ENCODE measurements around the gene PRSS2. TPM values are rescaled to one million over a fixed set of nuclear protein-coding genes. Genes with fewer than 3 reads are reported as not detected.
"Not testable (repeated sequence)": the region's sequence is repeated elsewhere in the genome, so short reads cannot be mapped to it uniquely, and the experiment has no call there.

The PRSS2 gene
- total and polyA plus RNA-seq, 2 donors (not counting 1 experiment from before 2014, with no cell fraction given): not detected

DNA sequence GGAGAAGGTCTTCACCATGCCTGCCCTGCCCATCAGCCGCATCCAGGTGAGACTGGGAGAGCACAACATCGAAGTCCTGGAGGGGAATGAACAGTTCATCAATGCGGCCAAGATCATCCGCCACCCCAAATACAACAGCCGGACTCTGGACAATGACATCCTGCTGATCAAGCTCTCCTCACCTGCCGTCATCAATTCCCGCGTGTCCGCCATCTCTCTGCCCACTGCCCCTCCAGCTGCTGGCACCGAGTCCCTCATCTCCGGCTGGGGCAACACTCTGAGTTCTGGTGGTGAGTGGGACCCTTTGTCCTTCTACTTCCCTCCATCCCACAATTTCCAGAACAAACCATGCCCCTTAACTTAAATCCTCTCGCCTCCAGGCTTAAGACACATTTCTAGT lies 2.5 kb downstream of the PRSS2 start:
- no peak overlapping the region for H3K9ac ChIP-seq (ENCODE audit: insufficient read depth, low read length)
- no peaks in the 10 kb centered on the region for H3K36me3 ChIP-seq (ENCODE audit: control insufficient read depth, insufficient read depth, low read length)
- H3K79me2 ChIP-seq (ENCODE audit: control insufficient read depth, insufficient read depth, low read length): no peaks in the 10 kb centered on the region
- H3K9me3 ChIP-seq (ENCODE audit: control insufficient read depth, insufficient read depth, low read depth, low read length): no peaks in the 10 kb centered on the region
- no peak overlapping the region for H3K4me2 ChIP-seq (ENCODE audit: extremely low read depth, insufficient read depth, low read length)
- no peaks in the 10 kb centered on the region for H4K20me1 ChIP-seq (ENCODE audit: control insufficient read depth, extremely low read depth, insufficient read depth, low read length)
- H3K4me1 ChIP-seq (ENCODE audit: control insufficient read depth, extremely low read depth, insufficient read depth, low read length): no peaks in the 10 kb centered on the region
- TF ChIP-seq, protein P1, sequence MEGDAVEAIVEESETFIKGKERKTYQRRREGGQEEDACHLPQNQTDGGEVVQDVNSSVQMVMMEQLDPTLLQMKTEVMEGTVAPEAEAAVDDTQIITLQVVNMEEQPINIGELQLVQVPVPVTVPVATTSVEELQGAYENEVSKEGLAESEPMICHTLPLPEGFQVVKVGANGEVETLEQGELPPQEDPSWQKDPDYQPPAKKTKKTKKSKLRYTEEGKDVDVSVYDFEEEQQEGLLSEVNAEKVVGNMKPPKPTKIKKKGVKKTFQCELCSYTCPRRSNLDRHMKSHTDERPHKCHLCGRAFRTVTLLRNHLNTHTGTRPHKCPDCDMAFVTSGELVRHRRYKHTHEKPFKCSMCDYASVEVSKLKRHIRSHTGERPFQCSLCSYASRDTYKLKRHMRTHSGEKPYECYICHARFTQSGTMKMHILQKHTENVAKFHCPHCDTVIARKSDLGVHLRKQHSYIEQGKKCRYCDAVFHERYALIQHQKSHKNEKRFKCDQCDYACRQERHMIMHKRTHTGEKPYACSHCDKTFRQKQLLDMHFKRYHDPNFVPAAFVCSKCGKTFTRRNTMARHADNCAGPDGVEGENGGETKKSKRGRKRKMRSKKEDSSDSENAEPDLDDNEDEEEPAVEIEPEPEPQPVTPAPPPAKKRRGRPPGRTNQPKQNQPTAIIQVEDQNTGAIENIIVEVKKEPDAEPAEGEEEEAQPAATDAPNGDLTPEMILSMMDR (conservative IDR thresholded peaks at IDR 0.05 in 1 of 2, IDR thresholded peaks at IDR 0.05 in 1 of 2; ENCODE audit: low read depth in 1 of 2, low read length in 2 of 2): no peak
- no peak for TF ChIP-seq EZH2 (IDR thresholded peaks at IDR 0.05; ENCODE audit: low read length, missing control alignments)
- H3K27ac ChIP-seq (ENCODE audit: insufficient read depth, low read length): no peak overlapping the region
- H3K27me3 ChIP-seq (ENCODE audit: control insufficient read depth, insufficient read depth, low read length): no peaks in the 10 kb centered on the region
- no peak overlapping the region for H3K4me3 ChIP-seq (replicated peaks in 1 of 4; ENCODE audit: control extremely low read depth in 1 of 4, insufficient read depth in 1 of 4, low read depth in 3 of 4, low read length in 4 of 4)
- no peak overlapping the region for H2AFZ ChIP-seq (ENCODE audit: low read length)
- DNase-seq (ENCODE audit: low read depth in 2 of 2): no peak

DNA sequence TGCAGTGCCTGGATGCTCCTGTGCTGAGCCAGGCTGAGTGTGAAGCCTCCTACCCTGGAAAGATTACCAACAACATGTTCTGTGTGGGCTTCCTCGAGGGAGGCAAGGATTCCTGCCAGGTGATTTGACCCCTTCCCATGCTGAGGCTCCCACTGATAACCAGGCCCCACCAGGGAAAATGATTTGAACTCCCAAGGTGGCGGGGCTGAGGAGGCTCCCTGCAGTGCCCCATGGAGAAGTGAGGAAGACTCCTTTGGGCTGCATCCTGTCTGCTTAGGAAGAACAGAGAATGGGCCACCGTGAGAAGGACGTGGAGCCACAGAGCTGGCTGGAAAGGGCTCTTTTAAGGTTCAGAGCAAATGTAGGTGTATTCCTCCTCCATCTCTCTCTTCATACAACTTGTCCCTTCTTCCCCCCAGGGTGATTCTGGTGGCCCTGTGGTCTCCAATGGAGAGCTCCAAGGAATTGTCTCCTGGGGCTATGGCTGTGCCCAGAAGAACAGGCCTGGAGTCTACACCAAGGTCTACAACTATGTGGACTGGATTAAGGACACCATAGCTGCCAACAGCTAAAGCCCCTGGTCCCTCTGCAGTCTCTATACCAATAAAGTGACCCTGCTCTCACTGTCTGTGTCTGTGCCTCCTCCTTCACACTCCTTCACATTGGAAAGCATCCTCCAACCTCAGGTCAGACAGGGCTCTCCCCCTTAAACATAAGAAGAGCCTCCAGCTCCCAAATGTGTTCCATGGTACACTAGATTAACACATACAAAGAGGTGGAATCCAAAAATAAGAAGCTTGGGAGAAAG lies 3.4 kb downstream of the PRSS2 start:
- H3K27ac ChIP-seq (ENCODE audit: insufficient read depth, low read length): no peak overlapping the region

DNA sequence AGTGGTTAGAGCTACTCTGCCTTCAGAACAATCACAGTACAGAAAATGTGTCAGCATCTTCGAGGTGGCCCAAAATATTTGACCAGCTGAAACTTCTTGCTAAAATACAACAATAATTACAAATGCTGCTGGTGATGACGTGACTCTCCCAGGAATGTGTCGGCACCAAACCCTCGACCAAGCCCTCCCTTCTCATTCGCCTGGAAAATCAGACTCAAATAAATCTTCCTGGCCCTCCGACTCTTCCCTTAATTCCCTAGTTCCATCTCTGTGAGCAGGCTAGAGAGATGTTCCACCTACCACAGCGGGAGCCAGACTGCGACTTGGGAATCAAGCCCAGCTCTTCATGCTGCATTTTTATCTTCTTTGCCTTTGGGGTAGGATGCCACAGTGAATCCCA lies 4.1 kb downstream of the PRSS2 start:
- H3K36me3 ChIP-seq (ENCODE audit: control insufficient read depth, insufficient read depth, low read length): no peaks in the 10 kb centered on the region
- peak in 1 of 2 donors; percentile 76 for DNase-seq (ENCODE audit: low read depth in 2 of 2)
- no peaks in the 10 kb centered on the region for H3K79me2 ChIP-seq (ENCODE audit: control insufficient read depth, insufficient read depth, low read length)
- H3K4me2 ChIP-seq (ENCODE audit: extremely low read depth, insufficient read depth, low read length): no peak overlapping the region
- no peak overlapping the region for H3K27ac ChIP-seq (ENCODE audit: insufficient read depth, low read length)
- no peaks in the 10 kb centered on the region for H3K27me3 ChIP-seq (ENCODE audit: control insufficient read depth, insufficient read depth, low read length)
- H3K9me3 ChIP-seq (ENCODE audit: control insufficient read depth, insufficient read depth, low read depth, low read length): no peaks in the 10 kb centered on the region
- no peak overlapping the region for H3K4me3 ChIP-seq (replicated peaks in 1 of 4; ENCODE audit: control extremely low read depth in 1 of 4, insufficient read depth in 1 of 4, low read depth in 3 of 4, low read length in 4 of 4)
- no peak overlapping the region for H2AFZ ChIP-seq (ENCODE audit: low read length)
- H3K4me1 ChIP-seq (ENCODE audit: control insufficient read depth, extremely low read depth, insufficient read depth, low read length): no peaks in the 10 kb centered on the region
- no peaks in the 10 kb centered on the region for H4K20me1 ChIP-seq (ENCODE audit: control insufficient read depth, extremely low read depth, insufficient read depth, low read length)
- H3K9ac ChIP-seq (ENCODE audit: insufficient read depth, low read length): no peak overlapping the region
- TF ChIP-seq, protein P1 (conservative IDR thresholded peaks at IDR 0.05 in 1 of 2, IDR thresholded peaks at IDR 0.05 in 1 of 2; ENCODE audit: low read depth in 1 of 2, low read length in 2 of 2): no peak
- TF ChIP-seq EZH2 (IDR thresholded peaks at IDR 0.05; ENCODE audit: low read length, missing control alignments): no peak

More for the DNA sequence above, 3.4 kb downstream of the PRSS2 start:
- Histone ChIP-seq H3K4me1 (ENCODE audit: control insufficient read depth, extremely low read depth, insufficient read depth, low read length) (no peaks in the 10 kb centered on the region), H2AFZ (ENCODE audit: low read length) (no peak overlapping the region), H3K4me2 (ENCODE audit: extremely low read depth, insufficient read depth, low read length) (no peak overlapping the region), H3K9ac (ENCODE audit: insufficient read depth, low read length) (no peak overlapping the region), H4K20me1 (ENCODE audit: control insufficient read depth, extremely low read depth, insufficient read depth, low read length) (no peaks in the 10 kb centered on the region), H3K27me3 (ENCODE audit: control insufficient read depth, insufficient read depth, low read length) (no peaks in the 10 kb centered on the region), H3K79me2 (ENCODE audit: control insufficient read depth, insufficient read depth, low read length) (no peaks in the 10 kb centered on the region), H3K36me3 (ENCODE audit: control insufficient read depth, insufficient read depth, low read length) (no peaks in the 10 kb centered on the region), H3K9me3 (ENCODE audit: control insufficient read depth, insufficient read depth, low read depth, low read length) (no peaks in the 10 kb centered on the region), H3K4me3 (replicated peaks in 1 of 4; ENCODE audit: control extremely low read depth in 1 of 4, insufficient read depth in 1 of 4, low read depth in 3 of 4, low read length in 4 of 4) (no peak overlapping the region)
- DNase-seq (ENCODE audit: low read depth in 2 of 2): no peak
- TF ChIP-seq EZH2 (IDR thresholded peaks at IDR 0.05; ENCODE audit: low read length, missing control alignments): no peak
- TF ChIP-seq, protein P1 (conservative IDR thresholded peaks at IDR 0.05 in 1 of 2, IDR thresholded peaks at IDR 0.05 in 1 of 2; ENCODE audit: low read depth in 1 of 2, low read length in 2 of 2): no peak

DNA sequence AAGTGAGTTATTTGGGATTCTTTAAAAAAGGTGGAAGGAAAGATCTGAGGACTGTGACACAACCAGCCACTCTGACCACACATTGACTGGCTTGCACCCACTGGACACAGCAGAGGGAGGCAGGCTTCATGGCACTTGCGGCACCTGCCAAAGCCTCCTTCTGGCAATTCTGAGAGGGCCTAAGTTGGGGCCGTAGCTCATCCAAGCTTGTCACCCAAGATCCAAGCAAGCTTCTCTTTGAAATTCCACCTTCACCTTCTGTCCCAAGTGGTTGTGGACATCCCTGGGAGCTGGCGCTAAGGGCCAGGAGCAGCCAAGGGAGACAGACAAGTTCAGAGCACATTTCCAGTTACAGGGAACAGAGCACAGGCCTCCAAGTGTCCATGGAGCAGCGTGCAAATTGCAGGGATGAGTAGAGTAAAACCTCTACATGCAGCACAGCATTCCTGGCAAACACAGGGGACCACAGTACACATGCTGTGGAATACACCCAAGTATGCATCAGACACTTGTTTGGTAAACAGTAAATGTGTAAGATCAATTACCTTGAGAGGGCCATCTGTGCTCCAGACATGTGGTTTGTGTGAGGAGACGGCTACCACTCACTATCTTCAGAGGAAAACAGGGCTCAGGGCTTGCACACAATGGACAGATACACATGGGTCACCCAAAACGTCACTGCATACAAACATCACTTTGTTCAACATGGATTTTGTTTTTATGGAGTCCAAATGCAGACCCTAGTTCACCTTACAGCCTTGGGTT lies 4.8 kb downstream of the PRSS2 start:
- H3K27me3 ChIP-seq (ENCODE audit: control insufficient read depth, insufficient read depth, low read length); H4K20me1 ChIP-seq (ENCODE audit: control insufficient read depth, extremely low read depth, insufficient read depth, low read length); H3K79me2 ChIP-seq (ENCODE audit: control insufficient read depth, insufficient read depth, low read length); H3K9ac ChIP-seq (ENCODE audit: insufficient read depth, low read length); H3K36me3 ChIP-seq (ENCODE audit: control insufficient read depth, insufficient read depth, low read length); H3K4me3 ChIP-seq (replicated peaks in 1 of 4; ENCODE audit: control extremely low read depth in 1 of 4, insufficient read depth in 1 of 4, low read depth in 3 of 4, low read length in 4 of 4); H3K27ac ChIP-seq (ENCODE audit: insufficient read depth, low read length); H2AFZ ChIP-seq (ENCODE audit: low read length); H3K9me3 ChIP-seq (ENCODE audit: control insufficient read depth, insufficient read depth, low read depth, low read length); H3K4me1 ChIP-seq (ENCODE audit: control insufficient read depth, extremely low read depth, insufficient read depth, low read length); H3K4me2 ChIP-seq (ENCODE audit: extremely low read depth, insufficient read depth, low read length): not testable (repeated sequence)
- peak in 1 of 2 donors; percentile 59 for DNase-seq (ENCODE audit: low read depth in 2 of 2)
